Cardiac fibroblast (primary cell): ENCODE data around the gene RARS1.

Experiments
- DNase-seq, 2 donors: peaks; one replicate each; pipeline versions ENCODE4 v3.0.0 to v3.0.0-alpha.2; 2010; ENCODE audit warnings: low read depth in 2 of 2
- H3K4me3 ChIP-seq, 2 donors: replicated peaks in 1 of 2; 1 replicate in 1 of 2; 2 replicates in 1 of 2; pipeline ENCODE4 v1.5.1; 2011; ENCODE audit warnings: low read depth in 2 of 2, low read length in 2 of 2, mild to moderate bottlenecking in 2 of 2, moderate library complexity in 1 of 2
- TF ChIP-seq, protein P1 (sequence below): IDR thresholded peaks from one replicate; pipeline ENCODE4 v1.5.1; 2011; ENCODE audit warnings: low read depth, mild to moderate bottlenecking, low read length, inconsistent platforms

The RARS1 gene

DNA sequence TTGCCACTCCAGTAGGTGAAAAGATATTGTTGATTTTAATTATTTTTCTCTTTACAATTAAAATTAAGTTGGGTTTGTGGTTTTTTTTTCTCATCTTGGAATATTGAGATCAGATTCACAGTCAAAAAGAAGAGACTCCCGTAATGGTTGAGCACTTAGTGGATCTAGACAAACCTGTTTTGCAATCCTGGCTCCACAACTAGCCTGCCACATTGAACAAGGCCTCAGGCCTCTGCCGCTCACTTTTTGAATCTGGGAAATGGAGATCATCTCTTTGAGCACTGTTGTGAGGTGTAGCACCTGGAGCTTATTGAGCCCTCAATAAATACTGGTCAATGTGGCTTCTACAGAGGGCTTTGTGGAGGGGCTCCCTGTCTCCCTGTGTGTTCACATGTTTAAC, 37.1 kb upstream of the RARS1 start:
- DNase-seq, result no peak
- H3K4me3 ChIP-seq, result no peak overlapping the region
- TF ChIP-seq, protein P1, sequence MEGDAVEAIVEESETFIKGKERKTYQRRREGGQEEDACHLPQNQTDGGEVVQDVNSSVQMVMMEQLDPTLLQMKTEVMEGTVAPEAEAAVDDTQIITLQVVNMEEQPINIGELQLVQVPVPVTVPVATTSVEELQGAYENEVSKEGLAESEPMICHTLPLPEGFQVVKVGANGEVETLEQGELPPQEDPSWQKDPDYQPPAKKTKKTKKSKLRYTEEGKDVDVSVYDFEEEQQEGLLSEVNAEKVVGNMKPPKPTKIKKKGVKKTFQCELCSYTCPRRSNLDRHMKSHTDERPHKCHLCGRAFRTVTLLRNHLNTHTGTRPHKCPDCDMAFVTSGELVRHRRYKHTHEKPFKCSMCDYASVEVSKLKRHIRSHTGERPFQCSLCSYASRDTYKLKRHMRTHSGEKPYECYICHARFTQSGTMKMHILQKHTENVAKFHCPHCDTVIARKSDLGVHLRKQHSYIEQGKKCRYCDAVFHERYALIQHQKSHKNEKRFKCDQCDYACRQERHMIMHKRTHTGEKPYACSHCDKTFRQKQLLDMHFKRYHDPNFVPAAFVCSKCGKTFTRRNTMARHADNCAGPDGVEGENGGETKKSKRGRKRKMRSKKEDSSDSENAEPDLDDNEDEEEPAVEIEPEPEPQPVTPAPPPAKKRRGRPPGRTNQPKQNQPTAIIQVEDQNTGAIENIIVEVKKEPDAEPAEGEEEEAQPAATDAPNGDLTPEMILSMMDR, result no peak

DNA sequence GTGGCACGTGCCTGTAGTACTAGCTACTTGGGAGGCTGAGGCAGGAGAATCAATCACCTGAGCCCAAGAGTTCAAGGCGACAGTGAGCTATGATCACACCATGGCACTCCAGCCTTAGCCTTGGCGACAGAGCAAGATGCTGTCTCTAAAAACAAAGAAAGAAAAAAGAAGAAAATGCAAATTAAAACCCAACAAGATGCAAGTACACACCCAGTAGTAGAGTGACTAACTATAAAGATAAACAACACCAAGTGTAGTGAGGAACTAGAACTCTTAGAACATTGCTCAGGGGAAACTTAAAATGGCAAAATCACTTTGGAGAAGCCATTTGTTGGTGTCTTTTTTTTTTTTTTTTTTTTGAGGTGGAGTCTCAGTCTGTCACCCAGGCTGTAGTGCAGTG, 34.7 kb upstream of the RARS1 start:
- no peak for DNase-seq
- H3K4me3 ChIP-seq, result no peak overlapping the region
- TF ChIP-seq, protein P1, result no peak

DNA sequence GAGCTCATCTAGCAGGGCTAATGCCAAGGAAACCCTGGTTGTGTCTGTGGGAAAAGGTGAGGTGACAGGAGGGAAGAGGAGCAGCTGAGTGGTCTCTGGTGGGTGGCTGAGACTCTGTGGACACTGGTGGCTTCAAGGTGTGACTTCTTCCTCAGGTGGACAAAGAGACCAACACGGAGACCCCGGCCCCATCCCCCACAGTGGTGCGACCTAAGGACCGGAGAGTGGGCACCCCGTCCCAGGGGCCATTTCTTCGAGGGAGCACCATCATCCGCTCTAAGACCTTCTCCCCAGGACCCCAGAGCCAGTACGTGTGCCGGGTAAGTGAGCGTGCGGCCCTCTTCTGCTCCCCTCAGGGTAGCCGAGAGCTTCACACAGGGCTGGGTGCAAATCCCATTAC, 31.1 kb upstream of the RARS1 start:
- TF ChIP-seq, protein P1, result no peak
- no peak for DNase-seq
- no peak overlapping the region for H3K4me3 ChIP-seq

DNA sequence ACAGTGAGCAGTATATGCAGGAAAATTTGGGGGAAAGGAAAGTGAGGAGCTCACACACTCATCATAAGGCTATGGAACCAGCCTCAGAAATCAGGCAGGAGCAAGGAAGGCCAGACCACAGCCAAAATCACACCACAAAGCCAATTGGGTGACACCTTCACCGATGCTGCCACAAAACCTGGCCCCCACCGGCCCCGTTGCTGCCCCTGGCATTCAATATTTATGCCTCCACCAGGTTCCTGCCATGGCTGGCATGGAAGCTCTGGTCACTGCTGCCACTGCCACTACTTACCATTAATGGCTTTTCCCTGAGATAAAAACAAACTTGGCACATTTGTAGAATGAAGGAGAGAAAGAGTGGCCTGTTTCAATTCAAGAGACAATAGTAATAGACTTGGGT, 28.7 kb upstream of the RARS1 start:
- DNase-seq, result no peak
- no peak overlapping the region for H3K4me3 ChIP-seq
- TF ChIP-seq, protein P1, result no peak

DNA sequence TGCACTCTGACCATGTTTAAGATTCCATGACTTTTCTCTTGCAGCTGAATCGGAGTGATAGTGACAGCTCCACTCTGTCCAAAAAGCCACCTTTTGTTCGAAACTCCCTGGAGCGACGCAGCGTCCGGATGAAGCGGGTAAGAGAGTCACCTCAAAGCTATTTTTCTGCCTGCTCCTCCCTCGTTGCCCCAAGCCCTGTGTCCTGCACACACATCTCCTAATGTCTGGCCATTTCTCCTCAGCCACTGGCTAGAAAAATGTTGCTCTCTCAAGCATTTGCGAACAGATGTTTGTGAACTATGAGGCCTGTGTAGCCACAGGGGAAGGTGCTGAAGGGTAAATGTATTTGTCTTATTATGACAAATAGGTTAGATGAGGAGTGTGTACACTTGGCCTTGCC, 25.7 kb upstream of the RARS1 start:
- no peak for DNase-seq
- no peak overlapping the region for H3K4me3 ChIP-seq
- TF ChIP-seq, protein P1, result no peak

DNA sequence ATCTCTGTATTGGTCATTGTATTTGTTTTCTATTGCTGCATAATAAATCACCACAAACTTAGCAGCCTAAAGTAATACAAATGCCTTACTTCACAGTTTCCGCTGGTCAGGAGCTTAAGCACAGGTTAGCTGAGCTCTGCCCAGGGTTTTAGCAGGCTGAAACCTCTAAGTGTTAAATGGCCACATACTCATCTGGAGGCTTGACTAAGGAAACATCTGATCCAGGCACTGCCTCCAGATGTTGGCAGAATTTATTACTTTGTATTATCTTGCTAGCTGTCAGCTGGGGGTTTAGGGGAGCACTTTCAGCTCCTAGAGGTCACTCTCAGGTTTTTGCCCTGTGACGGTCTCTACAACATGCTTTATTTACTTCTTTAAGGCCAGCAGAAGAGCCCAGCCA, 23.2 kb upstream of the RARS1 start:
- TF ChIP-seq, protein P1, result no peak
- no peak overlapping the region for H3K4me3 ChIP-seq
- no peak for DNase-seq

DNA sequence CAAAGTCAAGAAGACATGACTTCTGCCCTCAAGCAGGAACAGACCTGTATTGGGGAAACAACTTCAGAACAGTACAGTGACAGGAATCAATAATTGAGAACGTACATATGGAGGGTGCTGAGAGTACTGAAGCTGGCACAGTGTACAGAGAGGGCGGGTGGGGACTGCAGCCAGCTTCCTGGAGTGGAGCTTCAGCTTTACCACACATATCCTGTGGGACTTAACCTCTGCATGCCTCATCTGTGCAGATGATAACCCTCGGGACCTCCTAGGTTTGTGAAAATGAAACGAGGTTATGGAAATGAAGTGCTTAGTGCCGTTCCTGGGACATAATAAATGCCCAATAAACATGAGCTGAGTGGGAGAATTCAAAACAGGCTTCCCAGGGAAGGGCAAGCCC, 22.1 kb upstream of the RARS1 start:
- no peak for DNase-seq
- TF ChIP-seq, protein P1, result no peak

More for the DNA sequence above, 22.1 kb upstream of the RARS1 start:
- H3K4me3 ChIP-seq, result no peak overlapping the region
